ENCODE data around the gene PTPRN2. TPM values are rescaled to one million over a fixed set of nuclear protein-coding genes. Genes with fewer than 3 reads are reported as not detected.
"Not testable (repeated sequence)": the region's sequence is repeated elsewhere in the genome, so short reads cannot be mapped to it uniquely, and the experiment has no call there.

Gene PTPRN2
- polyA plus RNA-seq, 1 donor from 2014 or later = 1.6 TPM

- Mint-ChIP-seq H3K4me3 (no peak overlapping the region), H3K27ac (no peak overlapping the region), H3K9me3 (peaks cover 0 to 2% (median 0%) of the 10 kb centered on the region in 3 donors), H3K4me1 (no peaks in the 10 kb centered on the region), H3K36me3 (no peaks in the 10 kb centered on the region), H3K27me3 (no peaks in the 10 kb centered on the region)
Measured at GRCh38 chr7:158279539-158280447, 307.8 kb downstream of the PTPRN2 start.

DNA sequence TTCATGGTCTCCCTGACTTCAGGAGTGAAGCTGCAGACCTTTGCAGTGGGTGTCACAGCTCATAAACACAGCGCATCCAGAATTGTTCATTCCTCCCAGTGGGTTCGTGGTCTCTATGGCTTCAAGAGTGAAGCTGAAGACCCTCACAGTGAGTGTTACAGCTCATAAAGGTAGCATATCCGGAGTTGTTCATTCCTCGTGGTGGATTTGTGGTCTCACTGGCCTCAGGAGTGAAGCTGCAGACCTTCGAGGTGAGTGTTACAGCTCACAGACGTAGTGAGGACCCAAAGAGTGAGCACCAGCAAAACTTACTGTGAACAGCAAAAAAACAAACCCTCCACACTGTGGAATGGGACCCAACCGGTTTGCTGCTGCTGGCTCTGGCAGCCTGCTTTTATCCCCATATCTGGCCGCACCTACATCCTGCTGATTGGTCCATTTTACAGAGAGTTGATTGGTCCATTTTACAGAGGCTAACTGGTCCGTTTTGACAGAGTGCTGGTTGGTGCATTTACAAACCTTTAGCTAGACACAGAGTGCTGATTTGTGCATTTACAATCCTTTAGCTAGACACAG, 308.8 kb downstream of the PTPRN2 start:
- Mint-ChIP-seq H3K27ac (no peak overlapping the region), H3K9me3 (peaks cover 0 to 2% (median 0%) of the 10 kb centered on the region in 3 donors), H3K4me1 (no peaks in the 10 kb centered on the region), H3K36me3 (no peaks in the 10 kb centered on the region), H3K27me3 (no peaks in the 10 kb centered on the region), H3K4me3 (no peak overlapping the region)

DNA sequence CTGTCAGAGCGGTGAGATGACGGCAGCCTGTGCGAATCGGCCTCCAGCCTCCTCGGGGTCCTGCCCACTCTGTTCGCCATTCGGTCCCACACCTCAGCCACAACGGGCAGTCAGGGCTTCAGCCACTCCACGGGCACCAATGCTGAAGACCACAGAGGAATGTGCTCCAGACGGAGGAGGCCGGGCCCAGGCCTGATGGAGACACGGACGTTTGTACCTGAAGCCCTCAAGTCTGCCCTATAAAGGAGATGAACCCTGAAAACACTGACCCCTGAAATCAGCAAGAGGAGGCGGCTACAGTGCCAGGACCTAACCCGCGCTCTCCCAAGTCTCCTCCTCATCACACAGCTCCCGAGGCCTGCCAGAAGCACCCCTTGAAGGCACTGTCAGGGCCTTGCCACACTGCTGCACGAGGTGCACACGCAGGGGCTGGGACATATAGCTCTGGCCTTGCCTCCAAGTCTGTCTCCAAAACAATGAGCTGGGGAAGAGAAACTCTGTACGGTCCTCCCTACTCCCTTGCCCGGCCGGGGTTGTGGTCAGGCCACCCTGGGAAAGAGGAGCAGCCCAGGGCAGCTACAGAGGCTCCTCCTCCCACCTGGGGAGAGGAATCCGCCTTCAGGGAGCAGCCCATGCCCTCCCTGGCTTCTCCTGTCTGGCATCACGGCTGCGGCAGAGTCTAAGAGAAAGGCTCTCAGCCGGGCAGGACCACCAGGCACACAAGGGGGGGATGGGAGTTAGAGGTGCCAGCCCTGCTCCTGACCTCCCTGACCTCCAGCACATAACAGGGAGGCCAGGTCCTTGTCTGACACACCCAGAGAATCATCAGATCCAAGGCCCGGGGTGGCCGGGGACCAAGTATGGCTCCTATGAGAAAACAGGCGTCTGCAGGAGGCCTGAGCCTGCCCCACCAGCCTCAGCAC, 310.1 kb downstream of the PTPRN2 start:
- no peaks in the 10 kb centered on the region for H3K36me3 Mint-ChIP-seq
- no peak overlapping the region for H3K27ac Mint-ChIP-seq
- no peak overlapping the region for H3K4me3 Mint-ChIP-seq
- no peaks in the 10 kb centered on the region for H3K4me1 Mint-ChIP-seq
- peaks cover 0 to 2% (median 0%) of the 10 kb centered on the region in 3 donors for H3K9me3 Mint-ChIP-seq
- no peaks in the 10 kb centered on the region for H3K27me3 Mint-ChIP-seq

GRCh38 chr7:158276414-158277218, 311.0 kb downstream of the PTPRN2 start:
- Mint-ChIP-seq H3K4me3 (no peak overlapping the region), H3K9me3 (peaks cover 0 to 2% (median 0%) of the 10 kb centered on the region in 3 donors), H3K27ac (no peak overlapping the region), H3K4me1 (no peaks in the 10 kb centered on the region), H3K36me3 (no peaks in the 10 kb centered on the region), H3K27me3 (no peaks in the 10 kb centered on the region)

- Mint-ChIP-seq H3K36me3 (no peaks in the 10 kb centered on the region), H3K4me1 (no peaks in the 10 kb centered on the region), H3K27ac (no peak overlapping the region), H3K4me3 (no peak overlapping the region), H3K27me3 (no peaks in the 10 kb centered on the region), H3K9me3 (peaks cover 0 to 4% (median 0%) of the 10 kb centered on the region in 3 donors)
Measured at GRCh38 chr7:158275711-158276413, 311.8 kb downstream of the PTPRN2 start.

DNA sequence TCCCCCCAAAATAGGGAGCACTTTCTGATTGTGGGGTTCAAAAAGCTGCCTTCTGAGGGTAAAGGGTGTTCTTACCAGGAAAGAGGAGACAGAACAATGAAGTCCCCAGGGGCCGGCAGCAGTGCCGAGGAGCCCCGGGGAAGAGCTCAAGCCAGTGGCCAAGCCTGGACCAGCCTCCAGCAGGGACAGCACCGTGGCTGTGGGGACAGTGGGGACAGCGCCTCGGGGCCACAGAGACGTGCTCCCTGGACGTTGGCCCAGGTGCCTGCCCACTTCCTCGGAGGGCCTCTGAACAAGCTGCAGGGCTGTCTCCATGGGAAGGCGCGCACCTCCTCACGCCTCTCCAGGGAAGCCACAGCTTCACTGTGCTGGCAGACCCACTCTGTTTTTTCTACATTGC, 312.6 kb downstream of the PTPRN2 start:
- H3K9me3 Mint-ChIP-seq = peaks cover 0 to 2% (median 0%) of the 10 kb centered on the region in 3 donors
- no peaks in the 10 kb centered on the region for H3K36me3 Mint-ChIP-seq
- no peaks in the 10 kb centered on the region for H3K4me1 Mint-ChIP-seq
- no peak overlapping the region for H3K4me3 Mint-ChIP-seq
- no peaks in the 10 kb centered on the region for H3K27me3 Mint-ChIP-seq
- H3K27ac Mint-ChIP-seq = no peak overlapping the region

DNA sequence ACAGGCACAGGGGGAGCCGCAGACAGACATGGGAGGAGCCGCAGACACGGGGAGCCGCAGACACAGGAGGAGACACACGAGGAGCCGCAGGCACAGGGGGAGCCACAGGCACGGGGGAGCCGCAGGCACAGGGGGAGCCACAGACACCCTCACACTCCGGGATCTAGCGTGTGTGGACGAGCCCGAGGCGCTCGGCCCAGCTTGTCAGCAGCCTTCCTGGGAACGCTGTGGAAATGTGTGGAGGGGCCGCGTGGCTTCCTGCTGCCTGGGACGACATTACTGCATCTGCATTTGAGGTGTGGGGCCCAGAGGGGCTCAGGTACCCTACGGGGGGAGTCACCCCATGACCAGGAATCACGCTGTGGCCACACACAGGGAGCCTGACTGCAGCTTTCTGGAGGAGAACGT, 313.2 kb downstream of the PTPRN2 start:
- Mint-ChIP-seq H3K27me3 (no peaks in the 10 kb centered on the region), H3K27ac (no peak overlapping the region), H3K4me3 (no peak overlapping the region), H3K9me3 (peaks cover 0 to 2% (median 0%) of the 10 kb centered on the region in 3 donors), H3K36me3 (no peaks in the 10 kb centered on the region), H3K4me1 (no peaks in the 10 kb centered on the region)

DNA sequence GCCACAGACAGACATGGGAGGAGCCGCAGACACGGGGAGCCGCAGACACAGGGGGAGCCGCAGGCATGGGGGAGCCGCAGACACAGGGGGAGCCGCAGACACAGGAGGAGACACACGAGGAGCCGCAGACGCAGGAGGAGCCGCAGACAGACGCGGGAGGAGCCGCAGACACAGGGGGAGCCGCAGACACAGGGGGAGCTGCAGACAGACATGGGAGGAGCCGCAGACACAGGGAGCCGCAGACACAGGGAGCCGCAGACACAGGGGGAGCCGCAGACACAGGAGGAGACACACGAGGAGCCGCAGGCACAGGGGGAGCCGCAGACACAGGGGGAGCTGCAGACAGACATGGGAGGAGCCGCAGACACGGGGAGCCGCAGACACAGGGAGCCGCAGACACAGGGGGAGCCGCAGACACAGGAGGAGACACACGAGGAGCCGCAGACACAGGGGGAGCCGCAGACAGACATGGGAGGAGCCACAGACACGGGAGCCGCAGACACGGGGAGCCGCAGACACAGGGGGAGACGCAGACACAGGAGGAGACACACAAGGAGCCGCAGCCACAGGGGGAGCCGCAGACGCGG, 313.8 kb downstream of the PTPRN2 start:
- not testable (repeated sequence) for H3K27me3 Mint-ChIP-seq, H3K4me1 Mint-ChIP-seq, H3K36me3 Mint-ChIP-seq, H3K27ac Mint-ChIP-seq, H3K9me3 Mint-ChIP-seq, H3K4me3 Mint-ChIP-seq

GRCh38 chr7:158273138-158273651, 314.4 kb downstream of the PTPRN2 start:
- Mint-ChIP-seq H3K4me3 (no peak overlapping the region), H3K4me1 (no peaks in the 10 kb centered on the region), H3K27ac (no peak overlapping the region), H3K36me3 (no peaks in the 10 kb centered on the region), H3K9me3 (peaks cover 0 to 2% (median 0%) of the 10 kb centered on the region in 3 donors), H3K27me3 (no peaks in the 10 kb centered on the region)

DNA sequence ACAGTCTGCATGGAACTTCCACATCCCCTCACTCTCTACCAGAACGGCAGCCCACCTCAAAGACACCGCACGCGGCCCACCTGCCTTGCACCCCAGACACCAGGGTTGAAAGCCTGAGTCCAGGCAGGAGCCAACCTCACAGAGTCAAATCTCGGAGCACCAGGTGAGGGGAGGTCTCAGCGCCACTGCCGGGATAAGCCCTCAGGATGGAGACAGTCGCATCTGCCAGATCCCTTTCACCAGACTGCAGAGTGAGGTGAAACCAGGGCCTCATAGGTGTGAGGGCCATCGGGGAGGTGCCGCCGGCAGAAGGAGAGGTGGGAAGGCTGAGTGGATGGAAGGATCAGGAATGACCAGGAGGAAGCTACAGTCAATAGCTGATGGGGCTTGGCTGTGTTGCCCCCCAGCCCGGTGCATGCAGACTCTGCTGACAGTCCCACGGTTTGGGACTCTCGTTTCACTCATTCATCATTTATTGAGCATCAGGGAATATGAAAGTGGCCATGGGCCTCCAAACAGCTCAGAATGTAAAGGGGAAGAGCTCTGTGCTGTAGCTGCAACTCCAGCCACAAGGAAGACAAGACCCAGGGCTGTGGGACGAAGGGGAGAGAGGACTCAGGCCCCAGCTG, 315.0 kb downstream of the PTPRN2 start:
- H3K27me3 Mint-ChIP-seq = no peaks in the 10 kb centered on the region
- H3K9me3 Mint-ChIP-seq = peaks cover 0 to 2% (median 0%) of the 10 kb centered on the region in 3 donors
- H3K4me1 Mint-ChIP-seq = peaks cover 0 to 1% (median 0%) of the 10 kb centered on the region in 3 donors
- no peak overlapping the region for H3K4me3 Mint-ChIP-seq
- H3K27ac Mint-ChIP-seq = no peak overlapping the region
- no peaks in the 10 kb centered on the region for H3K36me3 Mint-ChIP-seq

- Mint-ChIP-seq H3K9me3 (peaks cover 0 to 2% (median 0%) of the 10 kb centered on the region in 3 donors), H3K4me1 (peaks cover 0 to 1% (median 0%) of the 10 kb centered on the region in 3 donors), H3K27ac (no peak overlapping the region), H3K4me3 (no peak overlapping the region), H3K36me3 (no peaks in the 10 kb centered on the region), H3K27me3 (no peaks in the 10 kb centered on the region)
Measured at GRCh38 chr7:158272091-158272490, 315.5 kb downstream of the PTPRN2 start.

GRCh38 chr7:158271646-158272045, 316.0 kb downstream of the PTPRN2 start:
- Mint-ChIP-seq H3K36me3 (no peaks in the 10 kb centered on the region), H3K4me3 (no peak overlapping the region), H3K27ac (no peak overlapping the region), H3K27me3 (no peaks in the 10 kb centered on the region), H3K4me1 (peaks cover 0 to 1% (median 0%) of the 10 kb centered on the region in 3 donors), H3K9me3 (peaks cover 0 to 2% (median 0%) of the 10 kb centered on the region in 3 donors)

- Mint-ChIP-seq H3K4me1 (peaks cover 0 to 1% (median 0%) of the 10 kb centered on the region in 3 donors), H3K36me3 (no peaks in the 10 kb centered on the region), H3K4me3 (no peak overlapping the region), H3K9me3 (peaks cover 0 to 2% (median 0%) of the 10 kb centered on the region in 3 donors), H3K27me3 (no peaks in the 10 kb centered on the region), H3K27ac (no peak overlapping the region)
Measured at GRCh38 chr7:158270856-158271413, 316.7 kb downstream of the PTPRN2 start.
